ENCODE results near the gene TMEM132E.

Gene TMEM132E

GRCh38 chr17:34569591-34569990 is 9.8 kb upstream of the TMEM132E start:
- no peak for DNase-seq

GRCh38 chr17:34570506-34570905 is 8.9 kb upstream of the TMEM132E start:
- no peak for DNase-seq

- no peak for DNase-seq
Measured at GRCh38 chr17:34571428-34572130, 7.8 kb upstream of the TMEM132E start.

- DNase-seq: no peak
Measured at GRCh38 chr17:34572483-34572882, 6.9 kb upstream of the TMEM132E start.

GRCh38 chr17:34575182-34575581 is 4.2 kb upstream of the TMEM132E start:
- no peak for DNase-seq

- no peak for DNase-seq
Measured at GRCh38 chr17:34578016-34578415, 1.4 kb upstream of the TMEM132E start.

- DNase-seq: no peak
Measured at GRCh38 chr17:34578656-34579016, 746 bp upstream of the TMEM132E start.

GRCh38 chr17:34579979-34580684 is 750 bp downstream of the TMEM132E start:
- DNase-seq: no peak

- DNase-seq: no peak
Measured at GRCh38 chr17:34580685-34581445, 1.5 kb downstream of the TMEM132E start.

- no peak for DNase-seq
Measured at GRCh38 chr17:34581446-34582184, 2.2 kb downstream of the TMEM132E start.

GRCh38 chr17:34582185-34582900 is 3.0 kb downstream of the TMEM132E start:
- no peak for DNase-seq

GRCh38 chr17:34582901-34583245 is 3.5 kb downstream of the TMEM132E start:
- DNase-seq: no peak

GRCh38 chr17:34584805-34585416 is 5.5 kb downstream of the TMEM132E start:
- no peak for DNase-seq

- DNase-seq: no peak
Measured at GRCh38 chr17:34586346-34586846, 7.0 kb downstream of the TMEM132E start.

GRCh38 chr17:34588266-34588665 is 8.9 kb downstream of the TMEM132E start:
- DNase-seq: no peak

GRCh38 chr17:34589120-34589965 is 10.0 kb downstream of the TMEM132E start:
- DNase-seq: no peak

- DNase-seq: no peak
Measured at GRCh38 chr17:34592002-34592401, 12.6 kb downstream of the TMEM132E start.

GRCh38 chr17:34596920-34597319 is 17.5 kb downstream of the TMEM132E start:
- DNase-seq: no peak

- no peak for DNase-seq
Measured at GRCh38 chr17:34598161-34598776, 18.9 kb downstream of the TMEM132E start.

GRCh38 chr17:34601416-34601815 is 22.0 kb downstream of the TMEM132E start:
- no peak for DNase-seq

GRCh38 chr17:34603974-34604373 is 24.6 kb downstream of the TMEM132E start:
- no peak for DNase-seq

All from SHP77 treated with DMSO at 0.1 percent for 48 hours (cell line).